Measurements from ENCODE around the gene DIP2B.
A peak's percentile ranks its signal among the peaks of the same experiment; 100 is the strongest.

The DIP2B gene

DNA sequence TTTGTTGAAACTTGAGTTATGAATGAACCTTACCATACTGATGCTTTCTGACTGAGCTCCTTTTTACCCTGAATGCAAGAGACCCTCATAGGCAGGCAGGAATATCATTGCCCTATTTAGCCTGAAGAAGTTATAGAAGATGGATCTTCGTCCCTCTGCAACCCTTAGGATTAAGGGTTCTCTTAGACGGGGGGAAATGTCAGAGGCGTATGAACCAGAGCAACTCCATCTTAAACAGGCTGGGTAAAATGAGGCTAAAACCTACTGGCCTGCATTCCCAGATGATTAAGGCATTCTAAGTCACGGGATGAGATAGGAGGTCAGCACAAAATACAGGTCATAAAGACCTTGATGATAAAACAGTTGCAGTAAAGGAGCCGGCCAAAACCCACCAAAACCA, 266.6 kb downstream of the DIP2B start:
- no peak for DNase-seq (ENCODE audit: low read depth)

- DNase-seq (ENCODE audit: low read depth), result no peak
Observed at GRCh38 chr12:50772470-50772869, 267.7 kb downstream of the DIP2B start.

DNA sequence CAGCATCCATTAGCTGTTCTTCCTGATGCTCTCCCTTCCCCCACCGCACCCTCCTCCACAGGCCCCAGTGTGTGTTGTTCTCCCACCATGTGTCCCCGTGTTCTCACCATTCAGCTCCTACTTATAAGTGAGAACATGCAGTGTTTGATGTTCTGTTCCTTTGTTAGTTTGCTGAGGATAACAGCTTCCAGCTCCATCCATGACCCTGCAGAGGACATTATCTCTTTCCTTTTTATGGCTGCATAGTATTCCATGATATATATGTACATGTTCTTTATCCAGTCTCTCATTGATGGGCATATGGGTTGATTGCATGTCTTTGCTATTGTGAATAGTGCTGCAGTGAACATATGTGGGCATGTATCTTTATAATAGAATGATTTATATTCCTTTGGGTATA, 268.1 kb downstream of the DIP2B start:
- no peak for DNase-seq (ENCODE audit: low read depth)

DNA sequence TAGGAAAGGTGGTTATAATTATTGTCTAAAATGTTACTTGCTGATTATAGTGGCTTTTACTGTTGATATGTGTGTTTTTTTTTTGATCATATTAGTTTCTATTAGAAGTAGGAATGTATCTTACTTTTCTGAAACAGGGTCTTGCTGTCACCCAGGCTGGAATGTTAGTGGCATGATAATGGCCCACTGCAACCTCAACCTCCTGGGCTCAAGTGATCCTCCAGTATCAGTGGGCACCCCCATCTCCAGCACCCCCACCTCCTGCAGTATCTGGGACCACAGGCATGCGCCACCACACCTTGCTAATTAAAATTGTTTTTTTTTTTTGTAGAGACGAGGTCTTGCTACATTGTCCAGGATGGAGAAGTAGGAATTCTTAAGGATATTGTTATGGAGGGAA, 270.5 kb downstream of the DIP2B start:
- DNase-seq (ENCODE audit: low read depth), result no peak

DNA sequence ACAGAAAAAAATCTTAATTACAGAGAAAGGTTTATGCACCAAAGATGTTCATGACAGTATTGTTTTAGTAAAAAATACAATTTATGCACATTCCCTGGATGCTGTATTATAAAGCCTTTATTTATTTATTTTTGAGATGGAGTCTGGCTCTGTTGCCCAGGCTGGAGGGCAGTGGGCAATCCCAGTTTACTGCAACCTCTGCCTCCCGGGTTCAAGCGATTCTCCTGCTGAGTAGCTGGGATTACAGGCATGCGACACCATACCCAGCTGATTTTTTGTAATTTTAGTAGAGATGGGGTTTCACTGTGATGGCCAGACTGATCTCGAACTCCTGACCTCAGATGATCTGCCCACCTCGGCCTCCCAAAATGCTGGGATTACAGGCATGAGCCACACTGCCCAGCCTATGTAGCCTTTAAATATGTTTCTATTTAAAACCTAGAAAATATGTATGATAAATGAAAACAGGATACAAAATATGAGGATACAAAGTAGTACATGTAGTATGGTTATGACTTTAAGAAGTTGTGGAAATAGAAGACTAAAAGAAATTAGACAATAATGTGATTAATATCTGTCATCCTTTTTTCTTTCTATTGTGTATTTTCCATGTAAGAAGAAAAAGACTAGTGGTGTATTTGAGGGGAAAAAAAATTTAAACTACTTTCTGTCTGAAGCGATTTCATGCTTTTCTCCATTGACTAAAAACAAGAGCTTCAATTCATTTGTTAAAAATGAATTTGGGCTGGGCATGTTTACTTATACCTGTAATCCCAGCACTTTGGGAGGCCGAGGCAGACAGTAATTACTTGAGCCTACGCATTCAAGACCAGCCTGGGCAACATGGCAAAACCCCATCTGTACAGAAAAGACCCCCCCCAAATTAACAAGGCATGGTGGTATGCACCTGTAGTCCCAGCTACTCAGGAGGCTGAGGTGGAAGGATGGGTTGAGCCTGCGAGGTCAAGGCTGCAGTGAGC, 272.3 kb downstream of the DIP2B start:
- no peak for DNase-seq (ENCODE audit: low read depth)

DNA sequence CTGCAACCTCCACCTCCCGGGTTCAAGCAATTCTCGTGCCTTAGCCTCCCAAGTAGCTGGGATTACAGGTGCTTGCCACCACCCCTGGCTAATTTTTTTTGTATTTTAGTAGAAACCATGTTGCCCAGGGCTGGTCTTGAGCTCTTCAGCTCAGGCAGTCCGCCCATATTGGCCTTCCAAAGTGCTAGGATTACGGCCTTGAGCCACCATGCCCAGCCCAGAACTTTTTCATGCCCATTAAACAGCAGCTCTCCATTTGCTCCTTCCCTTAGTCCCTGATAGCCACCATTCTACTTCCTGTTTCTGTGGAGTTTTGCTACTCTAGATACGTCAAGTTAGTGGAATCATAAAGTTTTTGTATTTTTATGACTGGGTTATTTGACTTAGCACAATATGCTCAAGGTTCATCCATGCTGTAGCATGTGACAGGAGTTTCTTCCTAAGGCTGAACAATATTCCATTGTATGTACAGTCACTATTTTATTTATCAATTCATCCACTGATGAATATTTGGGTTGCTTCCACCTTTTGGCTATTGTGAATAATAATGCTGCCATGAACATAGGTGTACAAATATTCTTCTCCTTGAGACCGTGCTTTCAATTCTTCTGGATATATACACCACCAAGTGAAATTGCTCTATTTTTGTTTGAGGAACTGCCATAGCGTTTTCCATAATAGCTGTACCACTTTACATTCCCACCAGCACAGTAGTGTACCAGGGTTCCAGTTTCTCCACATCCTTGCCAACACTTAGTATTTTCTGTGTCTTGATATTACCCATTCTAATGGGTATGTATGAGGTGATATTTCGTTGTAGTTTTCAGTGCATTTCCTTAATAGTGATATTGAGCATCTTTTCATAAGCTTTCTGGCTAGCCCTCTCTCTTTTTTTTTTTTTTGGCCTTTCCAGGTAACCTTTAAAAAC, 274.1 kb downstream of the DIP2B start:
- DNase-seq (ENCODE audit: low read depth), result no peak

- DNase-seq (ENCODE audit: low read depth), result no peak
Observed at GRCh38 chr12:50780013-50780412, 275.2 kb downstream of the DIP2B start.

- no peak for DNase-seq (ENCODE audit: low read depth)
Observed at GRCh38 chr12:50784501-50784900, 279.7 kb downstream of the DIP2B start.

DNA sequence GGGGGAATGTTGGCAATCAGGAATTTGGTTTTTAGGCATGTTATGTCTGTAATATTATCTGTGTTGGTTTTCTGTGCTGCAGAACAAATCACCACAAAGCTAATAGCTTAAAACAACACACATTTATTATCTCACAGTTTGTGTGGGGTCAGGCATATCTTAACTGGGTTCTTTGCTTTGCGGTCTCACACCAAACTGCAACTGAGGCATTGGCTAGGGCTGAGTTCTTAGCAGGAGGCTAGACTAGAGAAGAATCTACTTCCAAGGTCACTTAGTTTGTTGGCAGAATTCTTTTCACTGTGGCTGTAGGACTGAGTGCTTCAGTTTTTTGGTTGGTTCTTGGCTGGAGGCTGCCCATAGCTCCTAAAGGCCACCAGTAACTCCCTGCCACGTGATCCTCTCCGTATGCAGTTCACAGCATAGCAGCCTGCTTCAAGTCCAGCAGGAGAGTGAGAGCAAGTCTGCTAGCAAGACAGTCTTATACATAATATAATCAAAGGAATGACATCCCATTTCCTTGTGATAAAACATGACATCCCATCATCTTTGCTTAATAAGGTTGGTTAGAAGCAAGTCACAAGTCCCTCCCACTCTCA, 280.7 kb downstream of the DIP2B start:
- peak; percentile 66 for DNase-seq (ENCODE audit: low read depth)

DNA sequence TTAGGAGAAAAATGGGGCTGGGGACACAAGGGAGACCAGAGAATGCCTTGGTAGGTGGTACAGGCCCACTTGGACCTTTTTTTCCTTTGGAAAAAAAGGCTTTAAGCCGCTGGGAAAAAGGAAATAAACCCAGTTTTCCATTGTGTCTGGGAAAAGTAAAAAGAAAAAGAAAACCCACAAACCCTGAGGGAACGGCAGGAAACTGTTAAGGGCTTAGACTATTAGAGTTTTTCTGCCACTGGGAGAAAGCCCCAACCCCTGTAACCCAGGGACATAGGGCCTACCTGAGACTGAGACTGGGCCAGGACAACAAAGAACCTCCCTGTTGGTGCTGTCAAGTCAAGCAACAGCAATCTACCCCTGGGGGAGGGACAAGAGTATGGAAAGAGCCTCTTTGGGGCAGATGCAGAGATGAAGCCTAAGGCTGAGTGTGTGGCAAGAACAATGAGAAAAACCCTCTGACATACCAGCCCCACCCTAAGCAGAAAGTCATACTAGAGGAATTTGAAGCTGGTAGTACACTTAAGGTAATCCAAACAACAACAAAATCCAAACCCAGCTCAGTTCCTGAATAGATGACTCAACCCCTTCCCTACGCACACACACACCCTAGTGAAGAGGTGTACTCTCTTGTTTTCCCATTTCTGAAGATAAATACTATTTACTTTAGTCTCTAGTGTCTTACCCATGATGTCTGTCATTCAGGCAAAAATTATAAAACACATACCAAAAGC, 281.9 kb downstream of the DIP2B start:
- peak; percentile 98 for DNase-seq (ENCODE audit: low read depth)

- DNase-seq (ENCODE audit: low read depth), result no peak
Observed at GRCh38 chr12:50787618-50788017, 282.8 kb downstream of the DIP2B start.

DNA sequence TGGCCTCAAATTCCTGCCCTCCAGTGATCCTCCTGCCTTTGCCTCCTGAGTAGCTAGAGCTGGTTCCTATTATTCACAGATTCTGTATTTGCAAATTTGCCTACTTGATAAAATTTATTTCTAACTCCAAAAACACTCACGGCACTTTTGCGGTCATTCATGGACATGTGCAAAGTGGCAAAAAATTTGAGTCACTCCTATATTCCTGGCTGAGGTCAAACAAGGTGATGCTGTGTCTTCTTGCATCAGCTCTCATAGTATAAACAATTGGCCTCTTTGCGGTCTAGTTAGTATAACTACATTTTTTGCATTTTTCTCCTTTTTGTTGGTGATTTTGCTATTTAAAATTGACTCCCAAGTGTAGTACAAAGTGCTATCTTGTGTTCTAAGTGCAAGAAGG, 283.8 kb downstream of the DIP2B start:
- peak; percentile 96 for DNase-seq (ENCODE audit: low read depth)

DNA sequence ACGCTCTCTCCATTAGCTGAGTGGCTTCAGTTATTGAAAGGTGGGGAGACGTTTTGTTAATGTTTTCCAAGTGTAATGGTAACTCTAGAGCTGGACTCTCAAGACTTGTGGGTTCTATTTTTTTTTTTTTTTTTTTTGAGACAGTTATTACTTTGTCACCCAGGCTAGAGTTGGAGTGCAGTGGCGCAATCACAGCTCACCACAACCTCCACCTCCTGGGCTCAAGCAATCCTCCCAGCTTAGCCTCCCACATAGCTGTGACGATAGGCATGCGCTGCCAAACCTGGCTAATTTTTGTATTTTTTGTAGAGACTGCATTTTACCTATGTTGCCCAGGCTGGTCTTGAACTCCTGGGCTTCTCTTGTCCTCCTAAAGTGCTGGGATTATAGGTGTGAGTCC, 285.3 kb downstream of the DIP2B start:
- peak; percentile 66 for DNase-seq (ENCODE audit: low read depth)

Data from amniotic epithelial cell (primary cell).